Measurements from ENCODE around the gene SYTL3. TPM values are rescaled to one million over a fixed set of nuclear protein-coding genes. Genes with fewer than 3 reads are reported as not detected.
A peak's percentile ranks its signal among the peaks of the same experiment; 100 is the strongest.
"Not testable (repeated sequence)": the region's sequence is repeated elsewhere in the genome, so short reads cannot be mapped to it uniquely, and the experiment has no call there.

Gene SYTL3
- polyA plus RNA-seq, 4 donors, result 3.2 to 4.6 (median 3.8) TPM

DNA sequence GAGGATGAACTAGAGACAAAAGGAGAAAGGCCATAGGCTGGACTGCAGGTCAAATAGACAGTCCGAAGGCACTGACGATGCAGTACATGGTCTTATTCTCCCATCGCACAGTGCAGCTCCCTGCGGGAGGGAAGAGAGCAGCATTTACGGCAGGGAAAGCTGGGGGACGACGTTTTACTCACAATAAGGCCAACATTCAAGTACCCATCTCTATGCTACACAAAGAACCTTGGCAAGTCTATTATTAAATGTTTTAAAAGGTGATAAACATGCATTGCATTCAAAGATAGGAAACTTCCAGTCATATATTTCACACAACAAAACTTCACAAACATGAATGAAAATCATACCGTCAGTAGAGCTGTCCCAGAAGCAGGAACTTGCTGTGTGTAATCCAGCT, 13.1 kb upstream of the SYTL3 start:
- no peak for DNase-seq (ENCODE audit: low read depth in 4 of 4, low spot score in 3 of 4)

DNA sequence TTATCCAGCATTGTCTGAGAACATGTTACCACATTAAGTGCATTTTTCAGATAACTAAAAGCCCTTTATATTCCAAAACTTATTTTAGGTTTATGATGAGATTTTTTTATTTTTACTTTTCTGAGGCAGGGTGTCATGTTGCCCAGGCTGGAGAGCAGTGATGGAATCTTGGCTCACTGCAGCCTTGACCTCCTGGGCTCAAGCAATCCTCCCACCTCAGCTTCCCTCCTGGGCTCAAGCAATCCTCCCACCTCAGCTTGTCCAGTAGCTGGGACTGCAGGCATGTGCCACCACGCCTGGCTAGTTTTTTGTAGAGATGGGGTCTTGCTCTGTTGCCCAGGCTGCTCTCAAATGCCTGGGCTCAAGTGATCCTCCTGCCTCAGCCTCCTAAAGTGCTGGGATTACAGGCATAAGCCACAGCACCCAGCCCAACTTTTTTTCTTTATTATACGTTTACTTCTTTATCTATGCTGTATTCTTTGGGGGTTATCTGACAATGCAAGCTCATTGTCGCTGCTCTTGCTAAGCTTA, 11.5 kb upstream of the SYTL3 start:
- no peak for DNase-seq (ENCODE audit: low read depth in 4 of 4, low spot score in 3 of 4)

DNA sequence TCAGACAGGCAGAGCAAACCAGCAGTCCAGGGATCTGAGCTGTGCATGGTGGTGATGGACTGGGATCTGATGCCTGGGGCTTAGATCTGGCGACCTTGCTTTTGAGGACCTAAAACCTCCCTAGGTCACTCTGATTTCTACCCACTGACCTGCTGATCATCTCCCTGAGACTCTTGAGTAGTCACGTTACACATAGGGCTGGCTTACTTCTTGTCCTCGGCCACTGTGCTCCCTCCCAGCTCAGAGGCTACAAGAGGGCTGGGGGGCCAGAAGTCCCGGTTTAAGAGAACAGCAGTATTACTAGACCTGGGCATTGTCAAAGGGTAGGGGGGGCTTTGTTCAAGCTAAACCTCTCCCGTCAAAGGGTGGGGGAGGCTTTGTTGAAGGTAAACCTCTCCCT, 10.8 kb upstream of the SYTL3 start:
- DNase-seq (ENCODE audit: low read depth in 4 of 4, low spot score in 3 of 4), result no peak

DNA sequence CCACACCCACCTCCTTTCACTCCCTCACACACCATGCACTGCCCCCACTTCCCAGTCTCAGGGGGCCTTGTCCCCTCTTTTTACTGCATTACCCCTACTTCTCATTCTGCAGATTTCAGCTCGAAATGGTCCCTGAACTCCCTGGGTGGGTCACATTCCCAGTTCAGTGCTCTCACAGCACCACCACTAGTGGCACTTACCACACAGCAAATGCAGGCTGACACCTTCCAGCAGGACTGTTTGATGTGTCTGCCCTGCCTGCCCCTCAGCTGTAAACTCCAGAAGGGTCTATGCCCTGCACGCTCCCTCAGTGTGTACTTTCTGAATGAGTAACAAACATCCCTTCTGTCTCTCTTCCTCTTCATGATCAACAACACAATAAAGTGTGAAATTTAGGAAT, 9.3 kb upstream of the SYTL3 start:
- DNase-seq (ENCODE audit: low read depth in 4 of 4, low spot score in 3 of 4), result no peak

DNA sequence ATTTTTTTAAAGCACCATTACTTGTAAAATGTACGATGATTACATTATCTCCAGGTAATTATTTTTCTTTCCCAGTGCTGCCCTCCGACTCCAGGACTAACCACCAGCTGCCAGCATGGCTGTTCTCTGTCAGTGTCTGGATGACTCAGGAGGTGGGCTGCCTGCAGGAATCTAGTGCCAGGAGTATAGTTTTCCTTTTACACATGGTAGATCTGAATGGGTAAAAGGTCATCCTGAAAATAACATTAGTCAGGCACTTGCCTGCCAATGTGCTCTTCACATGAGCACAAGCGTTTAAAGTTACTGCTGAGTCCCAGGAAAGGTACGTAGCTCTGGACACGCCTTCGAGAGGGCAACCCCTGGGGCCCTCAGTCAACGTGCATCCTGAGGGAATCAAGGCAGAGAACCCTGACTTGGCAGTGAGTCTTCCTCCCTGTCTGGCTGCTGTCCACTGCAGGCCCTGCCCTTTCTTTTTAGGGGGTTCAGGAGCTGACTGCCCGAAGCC, 7.7 kb upstream of the SYTL3 start:
- DNase-seq (ENCODE audit: low read depth in 4 of 4, low spot score in 3 of 4), result no peak

DNA sequence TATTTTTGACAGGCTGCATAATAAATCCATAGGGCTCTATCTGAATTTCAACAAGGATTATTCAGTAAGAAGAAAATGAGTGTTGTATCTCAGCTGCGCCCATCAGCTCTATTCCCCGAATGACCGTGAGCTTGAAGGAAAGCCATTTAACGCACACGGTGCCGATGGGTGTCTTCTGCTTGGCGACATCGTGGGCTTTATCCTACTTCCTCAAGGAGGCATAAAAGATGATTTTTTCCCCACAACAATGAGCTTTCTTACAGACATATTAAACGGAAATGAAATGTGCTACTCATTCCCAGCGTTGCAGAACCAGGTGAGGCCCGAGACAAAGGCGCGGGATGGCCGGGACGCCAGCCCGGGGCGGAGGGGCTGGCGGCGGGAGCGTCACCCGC, 6.0 kb upstream of the SYTL3 start:
- no peak for DNase-seq (ENCODE audit: low read depth in 4 of 4, low spot score in 3 of 4)

DNA sequence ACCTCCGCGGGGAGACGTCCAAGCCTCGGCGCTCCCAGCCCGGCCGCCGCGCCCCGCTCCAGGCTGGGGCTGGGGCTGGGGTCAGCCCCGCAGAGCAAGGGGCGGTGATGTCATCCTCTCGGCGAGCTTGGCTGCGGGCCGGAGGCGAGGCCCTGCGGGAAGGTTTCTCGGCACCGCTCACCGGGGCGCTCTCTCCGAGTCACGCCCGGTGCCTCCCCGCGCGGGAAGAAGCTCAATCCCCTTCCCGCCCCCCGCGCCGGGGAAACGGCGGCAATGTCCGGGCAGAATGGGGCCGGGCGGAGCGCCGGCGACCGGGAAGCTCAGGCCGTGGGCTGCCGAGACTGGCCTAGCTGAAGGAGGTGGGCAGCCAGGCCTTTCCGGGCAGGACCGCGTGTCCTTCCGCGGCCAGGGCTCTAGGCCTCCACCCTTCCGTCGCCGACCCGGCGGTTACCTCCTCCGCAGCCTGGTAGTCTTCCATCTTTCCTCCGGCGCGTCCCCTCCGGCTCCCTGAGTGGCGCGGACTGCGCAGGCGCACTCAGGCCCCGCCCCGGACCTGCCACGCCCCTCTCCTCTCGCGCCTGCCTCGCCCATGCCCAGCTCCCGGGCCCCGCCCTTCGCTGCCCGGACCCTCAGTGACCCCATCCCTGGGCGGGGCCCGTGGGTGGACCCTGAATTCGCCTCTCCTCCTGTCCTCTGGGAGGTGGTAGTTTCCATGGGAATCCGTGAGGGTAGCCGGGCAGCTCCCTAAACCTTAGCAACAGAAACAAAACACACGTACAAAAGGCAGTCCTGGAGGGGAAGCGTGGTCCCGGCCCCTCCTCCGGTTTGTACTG, 5.4 kb upstream of the SYTL3 start, which contains the start of gene DYNLT1:
Gene DYNLT1 (minus strand): TSS at position 513 of the 833 bp plus-strand sequence. CDS start 35 bp downstream, at position 478.
- DNase-seq (ENCODE audit: low read depth in 4 of 4, low spot score in 3 of 4), result peak; percentile 88 to 92 (median 89)

DNA sequence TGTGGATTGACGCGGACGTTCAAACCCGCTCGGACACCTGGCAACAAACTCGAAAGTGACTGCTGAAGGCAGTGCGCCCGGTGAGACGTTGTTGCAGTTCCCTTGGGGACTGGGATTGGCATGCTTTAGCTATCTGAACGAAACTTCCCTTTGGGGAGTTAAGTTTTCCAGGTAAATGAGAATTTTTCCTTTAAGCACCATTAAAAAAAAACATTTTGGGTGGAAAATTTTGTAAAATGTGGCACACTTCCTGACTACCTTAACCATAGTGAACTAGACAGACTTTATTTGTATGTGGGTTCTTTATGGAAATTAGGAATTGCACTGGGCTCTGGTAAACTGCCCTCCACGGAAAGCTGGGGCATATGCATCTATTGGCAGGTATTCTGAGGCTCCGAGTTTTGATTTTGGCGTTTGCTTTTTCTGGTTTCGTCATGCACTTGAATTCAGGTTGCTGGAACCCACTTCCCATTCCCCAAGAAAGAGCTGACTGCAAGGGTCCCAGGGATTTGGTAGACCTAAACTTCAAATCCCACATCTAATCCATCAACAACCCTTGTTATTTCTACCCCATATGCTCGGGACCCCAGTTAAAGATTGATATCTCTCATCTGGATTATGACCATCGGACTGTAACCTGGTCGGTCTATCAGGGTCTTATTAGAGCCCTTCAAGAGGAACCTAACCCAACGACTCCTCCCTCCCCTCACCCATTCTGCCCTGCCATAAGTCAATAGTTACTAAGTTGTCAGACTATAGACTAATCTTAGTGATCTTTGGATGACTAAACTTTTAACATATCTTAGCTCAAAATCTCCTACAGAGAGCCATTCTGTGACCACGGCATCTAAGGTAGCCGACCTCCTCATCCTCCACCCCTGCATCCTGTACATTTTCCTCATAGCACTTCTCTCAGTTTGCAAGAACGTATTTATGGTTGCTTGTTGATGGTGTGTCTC, 4.5 kb upstream of the SYTL3 start:
- no peak for DNase-seq (ENCODE audit: low read depth in 4 of 4, low spot score in 3 of 4)

DNA sequence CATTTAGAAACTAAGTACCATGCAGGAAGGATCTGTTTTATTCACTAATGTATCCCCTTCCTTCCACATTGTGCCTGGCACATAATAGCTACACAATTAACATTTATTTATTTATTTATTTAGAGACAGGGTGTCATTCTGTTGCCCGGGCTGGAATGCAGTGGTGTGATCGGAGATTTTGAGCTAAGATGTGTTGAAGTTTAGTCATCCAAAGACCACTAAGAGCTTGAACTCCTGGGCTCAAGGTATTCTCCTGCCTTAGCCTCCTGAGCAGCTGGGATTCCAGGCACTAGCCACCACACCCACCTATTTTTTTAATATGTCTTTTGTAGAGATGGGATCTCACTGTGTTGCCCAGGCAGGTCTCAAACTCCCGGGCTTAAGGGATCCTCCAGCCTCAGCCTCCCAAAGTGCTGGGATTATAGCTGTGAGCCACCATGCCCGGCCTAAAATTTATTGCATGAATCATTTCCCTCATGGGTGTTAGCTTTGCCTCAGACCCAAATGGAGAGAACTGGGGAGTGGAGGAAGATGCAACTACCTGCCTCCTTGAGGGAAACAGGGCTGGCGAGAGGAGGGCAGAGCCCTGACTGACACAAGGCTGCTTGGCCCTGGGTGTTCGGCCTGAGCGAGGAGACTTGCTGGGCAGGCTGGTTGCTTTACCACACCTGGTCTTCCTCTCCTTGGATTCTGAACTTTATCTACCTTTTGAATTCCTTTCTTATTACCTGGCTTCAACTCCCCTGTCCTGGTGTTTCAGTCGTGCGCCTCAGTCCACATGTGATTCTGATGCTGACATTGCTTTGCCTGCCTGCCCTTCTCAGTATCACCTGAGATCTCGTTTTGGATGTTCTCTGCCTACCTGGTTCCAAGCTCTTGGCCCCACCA, 3.6 kb upstream of the SYTL3 start:
- no peak for DNase-seq (ENCODE audit: low read depth in 4 of 4, low spot score in 3 of 4)

DNA sequence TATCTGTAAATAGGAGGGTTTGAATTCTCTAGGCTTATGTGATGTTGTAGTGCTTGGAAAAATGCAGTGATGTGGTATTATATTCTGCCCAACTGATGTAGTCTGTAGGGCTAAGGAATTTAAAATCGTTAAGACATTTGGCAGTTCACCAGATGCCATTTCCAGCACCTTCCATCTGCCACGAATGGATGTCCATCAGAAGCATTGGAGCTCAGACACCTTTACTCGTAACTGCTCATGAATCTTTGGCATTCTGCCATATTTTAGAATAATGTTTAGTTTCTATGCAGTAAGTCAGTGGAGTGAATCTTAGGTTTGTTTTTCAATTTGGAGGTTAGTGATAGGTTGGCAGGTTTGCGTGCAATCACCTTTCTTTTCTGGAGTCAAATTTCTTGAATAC, 2.4 kb upstream of the SYTL3 start:
- DNase-seq (ENCODE audit: low read depth in 4 of 4, low spot score in 3 of 4), result no peak

DNA sequence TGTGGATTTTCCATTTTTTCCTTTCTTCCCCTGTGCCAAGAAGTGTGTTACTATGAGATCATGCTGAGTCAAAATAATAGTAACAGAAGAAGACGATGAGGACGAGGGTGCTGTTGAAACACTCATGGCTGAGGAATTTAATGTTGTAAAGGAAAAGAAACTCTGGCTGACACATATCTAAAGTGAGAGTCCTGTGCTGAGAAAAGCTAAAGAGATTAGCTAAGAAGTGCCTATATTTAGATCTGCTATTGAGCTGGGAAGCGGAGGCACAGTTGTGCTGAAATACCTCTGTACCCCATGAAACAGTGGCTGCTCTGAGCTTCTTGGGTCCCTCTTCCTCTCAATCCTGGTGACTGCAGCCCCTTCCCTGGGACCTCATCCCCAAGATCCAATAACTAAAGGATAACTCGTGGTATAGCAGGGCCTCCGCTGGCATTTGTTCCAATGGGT, 1.1 kb upstream of the SYTL3 start:
- DNase-seq (ENCODE audit: low read depth in 4 of 4, low spot score in 3 of 4), result no peak

DNA sequence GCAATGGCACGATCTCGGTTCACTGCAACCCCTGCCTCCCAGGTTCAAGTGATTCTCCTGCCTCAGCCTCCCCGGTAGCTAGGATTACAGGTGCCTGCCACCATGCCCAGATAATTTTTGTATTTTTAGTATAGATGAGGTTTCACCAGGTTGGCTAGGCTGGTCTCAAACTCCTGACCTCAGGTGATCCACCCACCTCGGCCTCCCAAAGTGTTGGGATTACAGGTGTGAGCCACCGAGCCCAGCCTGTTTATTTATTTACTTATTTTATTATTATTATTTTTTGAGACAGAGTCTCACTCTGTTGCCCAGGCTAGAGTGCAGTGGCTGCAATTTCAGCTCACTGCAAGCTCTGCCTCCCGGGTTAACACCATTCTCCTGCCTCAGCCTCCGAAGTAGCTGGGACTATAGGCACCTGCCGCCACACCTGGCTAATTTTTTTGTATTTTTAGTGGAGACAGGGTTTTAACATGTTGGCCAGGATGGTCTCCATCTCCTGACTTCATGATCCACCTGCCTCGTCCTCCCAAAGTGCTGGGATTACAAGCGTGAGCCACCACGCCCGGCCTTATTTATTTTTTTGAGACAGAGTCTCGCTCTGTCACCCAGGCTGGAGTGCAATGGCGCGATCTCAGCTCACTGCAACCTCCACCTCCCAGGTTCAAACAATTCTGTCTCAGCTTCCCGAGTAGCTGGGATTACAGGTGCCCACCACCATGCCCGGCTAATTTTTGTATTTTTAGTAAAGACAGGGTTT, 2.3 kb downstream of the SYTL3 start:
- DNase-seq (ENCODE audit: low read depth in 4 of 4, low spot score in 3 of 4), result not testable (repeated sequence)

DNA sequence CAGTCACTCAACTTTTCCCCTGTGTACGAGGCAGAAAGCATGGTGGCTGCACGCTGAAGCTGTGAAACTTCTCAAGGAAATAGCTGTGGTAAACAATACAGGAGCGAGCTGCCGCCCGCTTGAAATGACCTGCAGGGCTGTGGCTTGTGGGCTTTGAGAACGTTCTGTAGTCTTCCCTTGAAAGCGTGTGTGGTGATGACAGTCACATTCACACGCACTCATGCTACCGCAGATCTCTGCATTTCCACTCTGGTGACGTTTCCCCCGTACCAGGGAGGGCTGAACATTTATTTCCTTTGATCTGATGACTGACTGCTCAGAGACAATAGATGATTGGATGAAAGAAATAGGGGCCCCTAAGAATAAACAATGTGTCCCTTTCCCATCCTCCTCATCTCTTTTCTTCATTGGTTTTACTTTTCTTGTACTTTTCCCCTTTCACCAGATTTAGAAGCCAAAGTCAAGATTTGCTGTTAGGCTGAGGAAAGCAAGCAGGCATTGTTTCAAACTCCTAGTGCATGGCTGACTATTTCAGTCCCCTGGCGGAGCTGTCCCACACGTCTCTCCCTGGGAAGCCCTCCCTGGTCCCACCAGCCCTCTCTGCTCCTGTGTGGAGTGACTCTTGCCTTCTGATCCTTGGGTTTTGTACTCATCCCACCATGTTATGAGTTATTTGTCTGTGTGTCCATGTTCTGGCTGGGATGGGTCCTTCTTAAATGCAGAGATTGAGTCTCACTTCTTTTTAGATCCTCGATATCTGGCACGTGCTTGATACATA, 3.9 kb downstream of the SYTL3 start:
- no peak for DNase-seq (ENCODE audit: low read depth in 4 of 4, low spot score in 3 of 4)

DNA sequence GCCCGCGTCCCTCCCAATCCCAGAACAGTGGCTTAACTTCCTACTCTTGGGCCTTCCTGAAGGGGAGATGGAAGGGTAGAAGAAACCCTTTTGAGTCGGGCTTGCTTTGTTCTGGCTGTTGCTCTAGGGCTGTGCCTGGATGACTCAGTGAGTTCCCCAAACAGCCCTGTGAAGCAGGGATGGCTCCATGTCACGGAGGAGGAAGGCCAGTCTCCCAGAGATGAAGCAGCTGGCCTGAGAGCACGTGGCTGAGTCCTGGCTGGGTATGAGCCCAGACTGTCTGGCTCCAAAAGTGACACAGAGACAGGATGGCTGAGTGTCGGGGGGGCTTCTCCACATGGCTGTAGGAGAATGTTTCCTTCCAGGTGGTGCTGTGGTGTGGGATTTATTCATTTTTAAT, 4.6 kb downstream of the SYTL3 start:
- no peak for DNase-seq (ENCODE audit: low read depth in 4 of 4, low spot score in 3 of 4)

DNA sequence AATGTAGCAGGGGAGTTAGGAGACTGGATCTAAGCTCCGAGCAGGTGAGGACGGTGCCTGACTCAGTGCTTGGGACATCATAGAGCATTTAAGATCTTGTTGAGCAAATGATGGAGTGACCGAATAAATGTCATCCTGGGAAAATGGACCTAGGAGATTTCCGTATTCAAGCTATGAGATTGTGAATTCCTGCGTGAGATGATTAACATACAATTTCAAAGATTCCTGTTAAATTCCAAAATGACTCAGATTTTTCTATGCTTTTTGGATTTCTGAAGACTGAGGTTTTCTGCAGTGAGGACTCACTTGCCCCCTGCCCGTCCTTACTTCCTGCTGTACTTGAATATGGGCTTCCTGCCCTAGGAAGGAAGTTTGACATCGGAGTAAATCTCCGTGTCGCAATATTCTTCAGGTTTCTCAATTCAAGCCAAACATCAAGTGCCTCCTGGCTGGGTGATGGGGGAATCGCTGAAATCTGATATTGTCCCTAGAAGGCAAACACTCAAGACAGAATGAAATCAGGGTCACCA, 5.2 kb downstream of the SYTL3 start:
- no peak for DNase-seq (ENCODE audit: low read depth in 4 of 4, low spot score in 3 of 4)

DNA sequence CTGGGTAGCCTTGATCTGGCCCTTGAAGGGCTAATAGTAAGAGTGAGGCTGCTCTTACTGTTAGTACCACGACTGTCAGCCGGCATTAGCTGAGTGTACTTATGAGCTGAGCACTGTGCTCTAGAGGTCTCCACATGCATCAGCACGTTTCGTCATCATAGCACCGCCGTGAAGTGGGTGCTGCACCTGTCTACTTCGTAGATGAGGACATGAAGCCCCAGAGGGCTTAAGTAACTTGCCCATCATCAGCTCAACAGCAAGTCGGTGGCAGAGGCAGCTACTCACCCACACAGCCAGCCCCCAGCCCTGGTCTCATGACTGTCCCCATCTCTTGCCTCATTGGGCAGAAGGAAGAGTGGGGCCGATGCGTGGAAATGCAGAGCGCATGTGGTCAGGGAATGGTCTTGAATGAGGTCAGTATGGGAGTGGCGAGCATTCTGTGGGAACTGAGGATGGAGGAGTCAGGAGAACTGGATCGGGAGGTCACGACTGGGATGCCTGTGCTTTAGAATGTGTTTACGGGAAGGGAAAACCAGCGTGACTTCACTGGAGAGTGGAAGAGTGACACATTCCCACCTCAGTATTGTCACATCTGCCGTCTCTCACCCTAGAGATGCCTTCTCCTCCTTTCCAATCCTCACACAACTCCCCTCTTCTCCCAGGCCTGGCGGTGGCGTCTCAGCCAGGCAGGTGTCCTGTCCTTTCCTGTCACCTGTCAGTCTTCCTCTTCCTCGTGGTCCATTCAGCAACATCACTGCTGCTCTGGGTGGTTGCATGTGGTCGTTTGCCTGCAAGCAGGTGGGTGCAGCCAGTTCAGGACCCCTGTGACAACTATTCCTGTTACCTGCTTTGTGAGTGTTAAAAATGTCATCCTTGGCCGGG, 6.0 kb downstream of the SYTL3 start:
- no peak for DNase-seq (ENCODE audit: low read depth in 4 of 4, low spot score in 3 of 4)

DNA sequence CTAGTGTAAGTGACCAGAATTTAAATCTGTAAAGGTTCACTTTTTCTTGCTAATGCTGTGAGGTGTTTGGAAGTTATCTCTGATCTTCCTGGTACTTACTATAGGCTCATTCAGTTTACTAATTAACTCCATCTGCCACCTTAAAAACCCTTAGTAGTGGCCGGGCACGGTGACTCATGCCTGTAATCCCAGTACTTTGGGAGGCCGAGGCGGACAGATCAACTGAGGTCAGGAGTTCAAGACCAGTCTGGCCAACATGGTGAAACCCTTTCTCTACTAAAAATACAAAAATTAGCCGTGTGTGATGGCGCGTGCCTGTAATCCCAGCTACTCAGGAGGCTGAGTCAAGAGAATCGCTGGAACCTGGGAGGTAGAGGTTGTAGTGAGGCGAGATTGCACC, 7.1 kb downstream of the SYTL3 start:
- DNase-seq (ENCODE audit: low read depth in 4 of 4, low spot score in 3 of 4), result not testable (repeated sequence)
